Progenitor cell of endocrine pancreas (in vitro differentiated cells): ENCODE measurements around the gene PARVB. TPM values are rescaled to one million over a fixed set of nuclear protein-coding genes. Genes with fewer than 3 reads are reported as not detected.
A peak's percentile ranks its signal among the peaks of the same experiment; 100 is the strongest.
"Not testable (repeated sequence)": the region's sequence is repeated elsewhere in the genome, so short reads cannot be mapped to it uniquely, and the experiment has no call there.

Experiments
- DNase-seq: peaks from one replicate; pipeline ENCODE4 v3.0.0; 2021; ENCODE audit warnings: low spot score; ENCODE audit not compliant: unreplicated experiment
- H3K27ac Mint-ChIP-seq: 2 replicates; pipeline ENCODE4 v1.8.0; 2021; ENCODE audit warnings: mild to moderate bottlenecking, moderate library complexity, mixed read lengths
- H3K27me3 Mint-ChIP-seq: 2 replicates; pipeline ENCODE4 v1.8.0; 2021; ENCODE audit warnings: mixed read lengths
- H3K36me3 Mint-ChIP-seq: 2 replicates; pipeline ENCODE4 v1.8.0; 2022; ENCODE audit warnings: mixed read lengths; ENCODE audit not compliant: insufficient read depth
- H3K4me1 Mint-ChIP-seq: 2 replicates; pipeline ENCODE4 v1.8.0; 2021; ENCODE audit warnings: low read depth, mixed read lengths
- H3K4me3 Mint-ChIP-seq: 2 replicates; pipeline ENCODE4 v1.8.0; 2021; ENCODE audit warnings: low read depth, mild to moderate bottlenecking, moderate library complexity, mixed read lengths
- H3K9me3 Mint-ChIP-seq: 2 replicates; pipeline ENCODE4 v1.8.0; 2021; ENCODE audit warnings: low read depth, mixed read lengths
- total RNA-seq: library from RNA; stranded (reverse); gene quantifications from 2 replicates; pipeline ENCODE4 v1.2.1, GENCODE V29; 2021
- TF ChIP-seq, protein P1 (sequence below): fragments of 200-600 bp; sonication (generic); IDR thresholded peaks from one replicate; pipeline ENCODE4 v1.5.0; 2021; ENCODE audit warnings: antibody characterized with exemption, mild to moderate bottlenecking; ENCODE audit not compliant: unreplicated experiment

The PARVB gene
- total RNA-seq, 1 donor from 2014 or later: 11.8 TPM

DNA sequence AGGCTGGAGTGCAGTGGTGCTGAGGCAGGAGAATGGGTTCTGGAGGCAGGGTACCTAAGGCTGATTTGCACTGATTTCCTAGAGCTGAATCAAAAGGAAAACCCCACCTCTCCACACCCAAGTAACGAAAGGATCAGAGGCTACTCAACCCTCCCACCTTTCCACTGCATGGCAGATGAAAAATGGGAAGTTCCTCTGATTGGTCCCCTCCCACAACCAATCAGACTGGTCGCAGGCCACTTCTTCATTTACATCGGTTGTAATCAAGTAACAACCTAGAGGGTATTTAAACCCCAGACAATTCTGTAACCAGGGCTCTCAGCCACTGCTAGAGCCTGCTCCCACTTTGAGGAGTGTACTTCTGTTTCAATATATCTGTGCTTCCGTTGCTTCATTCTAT lies 18.6 kb upstream of the PARVB start:
- TF ChIP-seq, protein P1, sequence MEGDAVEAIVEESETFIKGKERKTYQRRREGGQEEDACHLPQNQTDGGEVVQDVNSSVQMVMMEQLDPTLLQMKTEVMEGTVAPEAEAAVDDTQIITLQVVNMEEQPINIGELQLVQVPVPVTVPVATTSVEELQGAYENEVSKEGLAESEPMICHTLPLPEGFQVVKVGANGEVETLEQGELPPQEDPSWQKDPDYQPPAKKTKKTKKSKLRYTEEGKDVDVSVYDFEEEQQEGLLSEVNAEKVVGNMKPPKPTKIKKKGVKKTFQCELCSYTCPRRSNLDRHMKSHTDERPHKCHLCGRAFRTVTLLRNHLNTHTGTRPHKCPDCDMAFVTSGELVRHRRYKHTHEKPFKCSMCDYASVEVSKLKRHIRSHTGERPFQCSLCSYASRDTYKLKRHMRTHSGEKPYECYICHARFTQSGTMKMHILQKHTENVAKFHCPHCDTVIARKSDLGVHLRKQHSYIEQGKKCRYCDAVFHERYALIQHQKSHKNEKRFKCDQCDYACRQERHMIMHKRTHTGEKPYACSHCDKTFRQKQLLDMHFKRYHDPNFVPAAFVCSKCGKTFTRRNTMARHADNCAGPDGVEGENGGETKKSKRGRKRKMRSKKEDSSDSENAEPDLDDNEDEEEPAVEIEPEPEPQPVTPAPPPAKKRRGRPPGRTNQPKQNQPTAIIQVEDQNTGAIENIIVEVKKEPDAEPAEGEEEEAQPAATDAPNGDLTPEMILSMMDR: no peak
- Mint-ChIP-seq H3K27me3 (no peaks in the 10 kb centered on the region), H3K4me3 (no peak overlapping the region), H3K36me3 (peaks cover 11% of the 10 kb centered on the region), H3K4me1 (no peaks in the 10 kb centered on the region), H3K27ac (no peak overlapping the region), H3K9me3 (no peaks in the 10 kb centered on the region)
- no peak for DNase-seq

- H3K36me3 Mint-ChIP-seq: no peaks in the 10 kb centered on the region
- no peak overlapping the region for H3K27ac Mint-ChIP-seq
- H3K4me1 Mint-ChIP-seq: no peaks in the 10 kb centered on the region
- H3K9me3 Mint-ChIP-seq: no peaks in the 10 kb centered on the region
- TF ChIP-seq, protein P1: no peak
- DNase-seq: no peak
- no peak overlapping the region for H3K4me3 Mint-ChIP-seq
- no peaks in the 10 kb centered on the region for H3K27me3 Mint-ChIP-seq
Measured at GRCh38 chr22:44012162-44012561, 11.9 kb upstream of the PARVB start.

DNA sequence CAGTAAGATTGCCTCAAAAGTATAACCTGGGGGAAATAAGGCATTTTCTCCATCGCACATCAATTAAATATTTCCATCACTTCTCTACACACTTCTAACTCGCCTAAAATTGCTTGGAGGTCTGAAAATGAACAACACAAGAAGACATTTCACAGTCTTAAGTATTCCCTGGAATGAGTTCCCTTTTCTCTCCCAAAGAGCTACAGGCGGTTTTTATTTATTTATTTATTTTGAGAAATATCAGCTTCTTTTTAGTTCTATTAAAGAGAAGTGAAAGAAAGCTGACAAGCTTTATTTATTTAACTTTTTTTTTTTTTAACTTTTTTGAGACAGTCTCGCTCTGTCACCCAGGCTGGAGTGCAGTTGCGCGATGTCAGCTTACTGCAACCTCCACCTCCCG lies 11.5 kb upstream of the PARVB start:
- Mint-ChIP-seq H3K27me3 (no peaks in the 10 kb centered on the region), H3K4me3 (no peak overlapping the region), H3K4me1 (no peaks in the 10 kb centered on the region), H3K27ac (no peak overlapping the region), H3K36me3 (no peaks in the 10 kb centered on the region), H3K9me3 (no peaks in the 10 kb centered on the region)
- TF ChIP-seq, protein P1: no peak
- no peak for DNase-seq

- Mint-ChIP-seq H3K4me1 (no peaks in the 10 kb centered on the region), H3K9me3 (no peaks in the 10 kb centered on the region), H3K27ac (peak overlapping the region; percentile 20), H3K36me3 (no peaks in the 10 kb centered on the region), H3K4me3 (no peak overlapping the region), H3K27me3 (no peaks in the 10 kb centered on the region)
- TF ChIP-seq, protein P1: no peak
- DNase-seq: no peak
Measured at GRCh38 chr22:44014241-44014640, 9.9 kb upstream of the PARVB start.

- not testable (repeated sequence) for H3K4me1 Mint-ChIP-seq, H3K27ac Mint-ChIP-seq, DNase-seq
Measured at GRCh38 chr22:44016586-44016985, 7.5 kb upstream of the PARVB start.

DNA sequence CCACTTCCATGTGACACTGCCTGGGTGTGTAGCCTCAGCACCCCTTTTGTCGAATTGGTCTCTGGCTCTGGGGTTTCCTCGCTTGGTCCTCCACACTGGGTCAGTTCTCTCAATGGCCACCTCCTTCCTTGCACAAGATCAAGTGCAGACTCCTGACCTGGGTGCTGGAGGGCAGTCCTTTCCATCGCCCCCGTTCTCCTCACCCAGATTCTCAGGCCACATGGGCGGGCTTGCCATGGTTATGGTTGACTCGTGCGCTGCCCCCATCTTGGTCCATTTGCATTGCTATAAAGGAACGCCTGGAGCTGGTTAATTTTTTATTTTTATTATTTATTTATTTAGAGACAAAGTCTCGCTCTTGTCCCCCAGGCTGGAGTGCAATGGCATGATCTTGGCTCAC lies 5.5 kb upstream of the PARVB start:
- peaks cover 4% of the 10 kb centered on the region for H3K27me3 Mint-ChIP-seq
- H3K36me3 Mint-ChIP-seq: no peaks in the 10 kb centered on the region
- H3K9me3 Mint-ChIP-seq: no peaks in the 10 kb centered on the region
- TF ChIP-seq, protein P1: no peak
- H3K4me1 Mint-ChIP-seq: peaks cover under 1% of the 10 kb centered on the region
- DNase-seq: no peak
- no peak overlapping the region for H3K27ac Mint-ChIP-seq
- H3K4me3 Mint-ChIP-seq: no peak overlapping the region

More at GRCh38 chr22:44016586-44016985, 7.5 kb upstream of the PARVB start:
- not testable (repeated sequence) for H3K9me3 Mint-ChIP-seq, H3K4me3 Mint-ChIP-seq, H3K27me3 Mint-ChIP-seq, H3K36me3 Mint-ChIP-seq
